Stimulated activated naive CD4-positive, alpha-beta T cell (primary cell): ENCODE measurements around the gene LSAMP.

Experiments used
- DNase-seq, 6 experiments: peaks; one replicate each; lab custom pipeline; 2025; lab: John Stamatoyannopoulos, UW

LSAMP gene

GRCh38 chr3:116354382-116354781 is 90.9 kb downstream of the LSAMP start:
- no peak for DNase-seq

GRCh38 chr3:116350119-116350733 is 95.1 kb downstream of the LSAMP start:
- DNase-seq: no peak

- DNase-seq: no peak
Observed at GRCh38 chr3:116348216-116348615, 97.1 kb downstream of the LSAMP start.

GRCh38 chr3:116342499-116342898 is 102.8 kb downstream of the LSAMP start:
- no peak for DNase-seq

- no peak for DNase-seq
Observed at GRCh38 chr3:116341899-116342298, 103.4 kb downstream of the LSAMP start.

GRCh38 chr3:116341381-116341780 is 103.9 kb downstream of the LSAMP start:
- no peak for DNase-seq

GRCh38 chr3:116340680-116341216 is 104.5 kb downstream of the LSAMP start:
- no peak for DNase-seq

GRCh38 chr3:116339441-116340028 is 105.8 kb downstream of the LSAMP start:
- no peak for DNase-seq

GRCh38 chr3:116338713-116339112 is 106.6 kb downstream of the LSAMP start:
- DNase-seq: no peak

GRCh38 chr3:116337229-116337628 is 108.1 kb downstream of the LSAMP start:
- DNase-seq: no peak

- no peak for DNase-seq
Observed at GRCh38 chr3:116331380-116331779, 113.9 kb downstream of the LSAMP start.

- DNase-seq: no peak
Observed at GRCh38 chr3:116322750-116323375, 122.4 kb downstream of the LSAMP start.

- DNase-seq: no peak
Observed at GRCh38 chr3:116318370-116318769, 126.9 kb downstream of the LSAMP start.

GRCh38 chr3:116316771-116317170 is 128.5 kb downstream of the LSAMP start:
- no peak for DNase-seq

GRCh38 chr3:116314476-116314875 is 130.8 kb downstream of the LSAMP start:
- DNase-seq: no peak

GRCh38 chr3:116306720-116307119 is 138.6 kb downstream of the LSAMP start:
- DNase-seq: no peak

- DNase-seq: no peak
Observed at GRCh38 chr3:116306149-116306548, 139.1 kb downstream of the LSAMP start.

GRCh38 chr3:116302087-116302747 is 143.1 kb downstream of the LSAMP start:
- no peak for DNase-seq

GRCh38 chr3:116301422-116301821 is 143.9 kb downstream of the LSAMP start:
- no peak for DNase-seq

- DNase-seq: no peak
Observed at GRCh38 chr3:116300226-116300625, 145.1 kb downstream of the LSAMP start.

- DNase-seq: no peak
Observed at GRCh38 chr3:116299646-116300081, 145.6 kb downstream of the LSAMP start.

GRCh38 chr3:116298151-116298550 is 147.1 kb downstream of the LSAMP start:
- no peak for DNase-seq

- no peak for DNase-seq
Observed at GRCh38 chr3:116291141-116291540, 154.1 kb downstream of the LSAMP start.
